Neural cell (in vitro differentiated cells): Measurements from ENCODE around the gene POLR2L. TPM values are rescaled to one million over a fixed set of nuclear protein-coding genes. Genes with fewer than 3 reads are reported as not detected.

Source experiments
- H2AFZ ChIP-seq: fragments of 200-600, 300-800 bp; sonication (generic), shearing (Covaris generic); 2 replicates; pipeline ENCODE4 v1.6.0; 2014; ENCODE audit warnings: low read depth, mild to moderate bottlenecking, antibody characterized with exemption, low read length, moderate library complexity
- H3F3A ChIP-seq: fragments of 200-600 bp; shearing (Covaris generic); 2 replicates; pipeline ENCODE4 v1.6.1; 2016; ENCODE audit warnings: mild to moderate bottlenecking, moderate library complexity, mixed read lengths, antibody characterized with exemption, low read length; ENCODE audit not compliant: insufficient read depth, poor library complexity, severe bottlenecking
- H3K27ac ChIP-seq: fragments of 200-600, 300-800 bp; sonication (generic), shearing (Covaris generic); 2 replicates; pipeline ENCODE4 v1.5.1; 2014; ENCODE audit warnings: mild to moderate bottlenecking, low read length, moderate library complexity
- H3K27me3 ChIP-seq: fragments of 300-800, 200-600 bp; sonication (generic), shearing (Covaris generic); 2 replicates; pipeline ENCODE4 v1.6.0; 2014; ENCODE audit warnings: mild to moderate bottlenecking, low read depth, low read length, moderate library complexity; ENCODE audit not compliant: insufficient read depth
- H3K36me3 ChIP-seq: fragments of 300-800, 200-600 bp; sonication (generic), shearing (Covaris generic); 2 replicates; pipeline ENCODE4 v1.5.1; 2014; ENCODE audit warnings: mild to moderate bottlenecking, antibody characterized with exemption, low read length, moderate library complexity; ENCODE audit not compliant: insufficient read depth
- H3K4me2 ChIP-seq: fragments of 300-800, 200-600 bp; sonication (generic), shearing (Covaris generic); 2 replicates; pipeline ENCODE4 v1.6.0; 2014; ENCODE audit warnings: mild to moderate bottlenecking, low read length
- H3K4me3 ChIP-seq: fragments of 300-800, 200-600 bp; sonication (generic), shearing (Covaris generic); 2 replicates; pipeline ENCODE4 v1.5.1; 2014; ENCODE audit warnings: mild to moderate bottlenecking, low read length, moderate library complexity
- H3K79me2 ChIP-seq: fragments of 200-600 bp; shearing (Covaris generic); replicated peaks from 2 replicates; pipeline ENCODE4 v1.6.0; 2014; ENCODE audit warnings: mild to moderate bottlenecking, low read length, moderate library complexity; ENCODE audit not compliant: insufficient read depth
- H3K9ac ChIP-seq: fragments of 300-800, 200-600 bp; sonication (generic), shearing (Covaris generic); 2 replicates; pipeline ENCODE4 v1.6.1; 2016; ENCODE audit warnings: mild to moderate bottlenecking, low read length, mixed read lengths
- H3K9me2 ChIP-seq: fragments of 200-600 bp; shearing (Covaris generic); 2 replicates; pipeline ENCODE4 v1.6.1; 2016; ENCODE audit warnings: mild to moderate bottlenecking, low read length, mixed read lengths; ENCODE audit not compliant: insufficient read depth
- H3K9me3 ChIP-seq: fragments of 200-600, 300-800 bp; sonication (generic), shearing (Covaris generic); 2 replicates; pipeline ENCODE4 v1.6.1; 2016; ENCODE audit warnings: mild to moderate bottlenecking, mixed run types, low read length, moderate library complexity, mixed read lengths
- H4K20me1 ChIP-seq: fragments of 200-600 bp; shearing (Covaris generic); 2 replicates; pipeline ENCODE4 v1.6.1; 2016; ENCODE audit warnings: mild to moderate bottlenecking, mixed run types; ENCODE audit not compliant: insufficient read depth
- EP300 ChIP-seq: fragments of 450-650 bp; conservative IDR thresholded peaks from 2 replicates; pipeline ENCODE4 v1.6.1; 2014; ENCODE audit warnings: antibody characterized with exemption, mild to moderate bottlenecking, moderate library complexity; ENCODE audit not compliant: poor library complexity, severe bottlenecking
- EZH2 ChIP-seq: fragments of 200-600, 300-800 bp; shearing (Covaris generic), sonication (generic); IDR thresholded peaks from 2 replicates; pipeline ENCODE4 v1.6.1; 2014; ENCODE audit warnings: antibody characterized with exemption, low read length, borderline replicate concordance, mild to moderate bottlenecking; ENCODE audit not compliant: insufficient read depth, poor library complexity, severe bottlenecking
- MXI1 ChIP-seq: fragments of 450-650 bp; conservative IDR thresholded peaks from 2 replicates; pipeline ENCODE4 v1.6.1; 2014; ENCODE audit warnings: antibody characterized with exemption, mild to moderate bottlenecking; ENCODE audit not compliant: poor library complexity, severe bottlenecking
- POLR2AphosphoS5 ChIP-seq: IDR thresholded peaks from 2 replicates; pipeline ENCODE4 v1.6.1; 2012
- RAD21 ChIP-seq: fragments of 450-650 bp; conservative IDR thresholded peaks from 2 replicates; pipeline ENCODE4 v1.6.1; 2014; ENCODE audit warnings: antibody characterized with exemption, mild to moderate bottlenecking, moderate library complexity
- REST ChIP-seq: IDR thresholded peaks from 2 replicates; pipeline ENCODE4 v1.6.1; 2012; ENCODE audit warnings: borderline replicate concordance
- SMC3 ChIP-seq: fragments of 450-650 bp; conservative IDR thresholded peaks from 2 replicates; pipeline ENCODE4 v1.6.1; 2014; ENCODE audit warnings: antibody characterized with exemption, mild to moderate bottlenecking, moderate library complexity; ENCODE audit not compliant: poor library complexity
- TAF1 ChIP-seq: IDR thresholded peaks from 2 replicates; pipeline ENCODE4 v1.6.1; 2012; ENCODE audit warnings: low read depth
- polyA plus RNA-seq: library from polyadenylated mRNA; depleted of rRNA; stranded (reverse); fragments of >200 nt; gene quantifications from 2 replicates; pipeline ENCODE4 v1.2.3, GENCODE V29; 2014
- TF ChIP-seq, protein P1 (sequence below): fragments of 450-650 bp; IDR thresholded peaks from 2 replicates; pipeline ENCODE4 v1.5.1; 2014; ENCODE audit warnings: antibody characterized with exemption, mild to moderate bottlenecking, moderate library complexity; ENCODE audit not compliant: poor library complexity, severe bottlenecking

Gene POLR2L
- polyA plus RNA-seq, 1 donor from 2014 or later = 62.3 TPM

GRCh38 chr11:794013-794765 is 48.1 kb downstream of the POLR2L start:
- no peak overlapping the region for H3K27ac ChIP-seq
- H3K9me2 ChIP-seq = no peaks in the 10 kb centered on the region
- peaks cover 13% of the 10 kb centered on the region for H3K79me2 ChIP-seq
- no peak overlapping the region for H2AFZ ChIP-seq
- no peak for TF ChIP-seq REST
- TF ChIP-seq RAD21 = no peak
- TF ChIP-seq MXI1 = no peak
- no peak for TF ChIP-seq EP300
- no peak for TF ChIP-seq EZH2
- TF ChIP-seq, protein P1, sequence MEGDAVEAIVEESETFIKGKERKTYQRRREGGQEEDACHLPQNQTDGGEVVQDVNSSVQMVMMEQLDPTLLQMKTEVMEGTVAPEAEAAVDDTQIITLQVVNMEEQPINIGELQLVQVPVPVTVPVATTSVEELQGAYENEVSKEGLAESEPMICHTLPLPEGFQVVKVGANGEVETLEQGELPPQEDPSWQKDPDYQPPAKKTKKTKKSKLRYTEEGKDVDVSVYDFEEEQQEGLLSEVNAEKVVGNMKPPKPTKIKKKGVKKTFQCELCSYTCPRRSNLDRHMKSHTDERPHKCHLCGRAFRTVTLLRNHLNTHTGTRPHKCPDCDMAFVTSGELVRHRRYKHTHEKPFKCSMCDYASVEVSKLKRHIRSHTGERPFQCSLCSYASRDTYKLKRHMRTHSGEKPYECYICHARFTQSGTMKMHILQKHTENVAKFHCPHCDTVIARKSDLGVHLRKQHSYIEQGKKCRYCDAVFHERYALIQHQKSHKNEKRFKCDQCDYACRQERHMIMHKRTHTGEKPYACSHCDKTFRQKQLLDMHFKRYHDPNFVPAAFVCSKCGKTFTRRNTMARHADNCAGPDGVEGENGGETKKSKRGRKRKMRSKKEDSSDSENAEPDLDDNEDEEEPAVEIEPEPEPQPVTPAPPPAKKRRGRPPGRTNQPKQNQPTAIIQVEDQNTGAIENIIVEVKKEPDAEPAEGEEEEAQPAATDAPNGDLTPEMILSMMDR = no peak
- TF ChIP-seq POLR2AphosphoS5 = no peak
- H3F3A ChIP-seq = no peaks in the 10 kb centered on the region
- H3K9me3 ChIP-seq = no peaks in the 10 kb centered on the region
- H3K4me3 ChIP-seq = no peak overlapping the region
- H4K20me1 ChIP-seq = no peaks in the 10 kb centered on the region
- no peak overlapping the region for H3K4me2 ChIP-seq
- no peaks in the 10 kb centered on the region for H3K36me3 ChIP-seq
- H3K27me3 ChIP-seq = no peaks in the 10 kb centered on the region
- H3K9ac ChIP-seq = no peak overlapping the region

GRCh38 chr11:793556-793955 is 48.8 kb downstream of the POLR2L start:
- no peak for TF ChIP-seq SMC3
- no peak for TF ChIP-seq RAD21
- no peak for TF ChIP-seq REST
- no peak for TF ChIP-seq EZH2
- TF ChIP-seq, protein P1 = no peak
- TF ChIP-seq POLR2AphosphoS5 = no peak
- no peak for TF ChIP-seq EP300
- TF ChIP-seq TAF1 = no peak
- TF ChIP-seq MXI1 = no peak
- peaks cover 18% of the 10 kb centered on the region for H3K79me2 ChIP-seq
- no peaks in the 10 kb centered on the region for H3K36me3 ChIP-seq
- no peak overlapping the region for H3K9ac ChIP-seq
- H2AFZ ChIP-seq = no peak overlapping the region
- no peaks in the 10 kb centered on the region for H3K27me3 ChIP-seq
- no peaks in the 10 kb centered on the region for H4K20me1 ChIP-seq
- no peaks in the 10 kb centered on the region for H3K9me2 ChIP-seq
- no peaks in the 10 kb centered on the region for H3K9me3 ChIP-seq
- no peak overlapping the region for H3K4me3 ChIP-seq
- no peak overlapping the region for H3K4me2 ChIP-seq
- H3F3A ChIP-seq = no peaks in the 10 kb centered on the region
- no peak overlapping the region for H3K27ac ChIP-seq
